NCI-H1694 treated with DMSO at 0.1 percent for 48 hours (cell line): ENCODE data around the gene AGRN.
"Not testable (repeated sequence)": the region's sequence is repeated elsewhere in the genome, so short reads cannot be mapped to it uniquely, and the experiment has no call there.

Source experiments
- DNase-seq: peaks from one replicate; lab custom pipeline; 2025; lab: John Stamatoyannopoulos, UW

AGRN gene

DNA sequence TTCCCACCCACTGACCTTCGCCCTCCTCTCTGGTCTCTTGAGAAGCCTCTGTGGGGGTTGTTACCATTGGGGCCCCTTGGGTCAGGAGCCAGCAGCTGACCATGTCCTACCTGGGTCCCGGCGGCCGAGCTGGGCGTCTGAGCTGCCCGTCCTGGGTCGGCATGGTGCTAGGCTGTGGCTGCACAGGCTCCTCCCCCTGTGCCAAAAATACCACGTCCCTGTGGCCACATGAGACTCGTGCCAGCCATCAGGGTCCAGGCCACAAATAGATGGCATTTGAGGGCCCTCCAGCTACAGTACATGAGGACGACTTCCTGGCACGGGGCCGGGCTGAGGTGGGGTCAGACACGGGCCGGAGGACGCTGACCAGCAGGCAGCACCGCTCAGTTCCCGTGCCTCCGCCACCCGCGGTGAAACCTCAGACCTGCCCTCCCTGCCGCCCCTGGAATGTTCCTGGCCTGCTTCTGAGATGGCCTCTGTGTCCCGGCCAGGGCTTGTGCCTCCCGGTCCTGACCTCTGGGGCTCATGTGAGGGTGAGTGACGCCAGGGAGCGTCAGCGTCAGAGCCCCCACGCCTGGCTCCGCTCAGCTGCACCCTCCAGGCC is 37.9 kb upstream of the AGRN start, which contains the start of gene PERM1:
Gene PERM1, minus strand, starts transcription at position 139 of the 604 bp plus-strand sequence. CDS start 1,064 bp downstream, outside the sequence.
- DNase-seq: no peak

DNA sequence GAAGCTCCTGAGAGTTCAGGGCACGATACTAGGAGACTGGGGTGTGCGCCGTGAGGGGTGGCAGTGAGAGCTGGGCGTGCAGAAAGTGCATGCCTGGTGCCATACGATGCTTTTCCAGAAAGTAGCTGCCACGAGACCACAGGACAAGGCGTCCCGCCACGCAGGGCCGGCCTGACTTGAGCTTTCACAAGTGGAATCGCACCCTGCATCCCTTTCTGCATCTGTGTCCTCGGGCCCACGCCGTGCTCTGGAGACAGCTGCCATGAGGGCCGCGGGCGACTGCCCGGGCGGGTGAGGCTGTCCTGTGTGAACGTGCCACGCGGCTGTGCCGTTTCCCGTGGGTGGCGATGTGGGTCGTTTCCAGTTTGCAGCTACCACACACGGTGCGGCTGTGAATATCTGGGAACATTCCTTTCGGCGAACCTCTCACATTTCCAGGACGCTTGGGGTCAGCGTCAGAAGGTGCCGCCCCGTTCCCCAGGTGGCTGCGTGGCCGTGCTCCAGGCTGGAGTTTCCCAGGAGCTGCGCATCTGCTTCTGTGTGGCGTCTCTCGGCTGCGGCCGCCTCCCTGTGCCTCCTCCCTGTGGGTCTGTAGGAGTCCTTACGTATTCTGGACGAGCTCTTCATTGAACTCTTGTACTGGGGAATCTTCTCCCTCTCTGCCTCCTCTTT is 37.0 kb upstream of the AGRN start:
- DNase-seq: no peak

DNA sequence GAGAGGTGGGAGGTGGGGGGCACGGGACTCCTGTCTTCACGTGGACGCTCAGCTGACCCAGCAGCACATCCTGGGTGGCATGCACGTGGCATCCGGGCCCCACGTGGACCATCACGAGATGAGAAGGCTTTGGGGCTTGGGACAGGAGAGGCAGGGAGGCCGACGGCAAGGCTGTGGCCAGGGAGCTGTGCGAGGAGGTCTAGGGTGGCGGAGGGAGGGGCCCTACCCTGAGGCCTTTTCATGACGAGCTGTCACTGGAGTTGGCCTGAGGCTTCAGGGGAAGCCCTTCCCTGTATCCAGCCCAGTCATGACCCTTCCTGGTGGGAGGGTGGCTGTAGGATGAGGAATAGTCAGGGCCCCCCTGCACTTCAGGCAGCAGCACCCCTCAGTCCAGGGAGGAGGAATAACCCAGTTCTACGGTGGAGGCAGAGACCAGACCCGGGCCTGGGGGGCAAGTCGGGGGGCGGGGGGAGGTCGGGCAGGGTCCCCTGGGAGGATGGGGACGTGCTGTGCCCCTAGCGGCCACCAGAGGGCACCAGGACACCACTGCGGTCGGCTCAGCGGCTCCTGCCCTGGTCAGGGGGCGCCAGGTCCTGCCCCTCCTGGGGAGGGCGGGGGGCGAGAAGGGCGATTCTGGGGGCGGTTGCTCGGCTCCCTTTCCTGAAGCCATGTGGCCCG is 36.0 kb upstream of the AGRN start:
- DNase-seq: peak; percentile 20

DNA sequence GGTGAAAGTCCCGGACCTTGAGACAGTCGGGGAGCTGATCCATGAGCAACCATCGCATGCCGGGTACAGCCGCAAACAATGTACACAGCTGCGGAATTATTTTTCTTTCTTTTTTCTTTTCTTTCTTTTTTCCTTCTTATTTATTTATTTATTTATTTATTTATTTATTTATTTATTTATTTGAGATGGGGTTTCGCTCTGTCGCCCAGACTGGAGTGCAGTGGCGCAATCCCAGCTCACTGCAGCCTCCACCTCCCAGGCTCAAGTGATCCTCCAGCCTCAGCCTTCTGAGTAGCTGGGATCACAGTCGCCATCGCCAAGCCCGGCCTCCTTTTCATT is 35.5 kb upstream of the AGRN start:
- DNase-seq: no peak

DNA sequence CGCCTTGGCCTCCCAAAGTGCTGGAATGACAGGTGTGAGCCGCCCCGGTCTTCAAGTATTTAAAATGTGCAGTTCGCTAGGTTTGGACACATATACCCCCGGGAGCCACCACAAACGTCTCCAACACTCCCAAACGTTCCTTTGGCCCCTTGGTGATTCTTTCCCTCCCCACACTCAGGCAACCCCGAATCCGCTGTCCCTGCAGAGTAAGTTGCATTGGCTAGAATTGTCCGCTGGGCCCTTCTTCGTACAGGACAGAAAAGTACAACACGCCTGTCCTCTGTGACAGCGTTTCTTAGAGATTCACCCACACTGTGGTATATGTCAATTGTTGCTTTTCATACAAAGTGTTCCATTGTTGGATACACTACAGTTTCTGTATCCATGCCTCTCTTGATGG is 34.8 kb upstream of the AGRN start:
- DNase-seq: no peak

DNA sequence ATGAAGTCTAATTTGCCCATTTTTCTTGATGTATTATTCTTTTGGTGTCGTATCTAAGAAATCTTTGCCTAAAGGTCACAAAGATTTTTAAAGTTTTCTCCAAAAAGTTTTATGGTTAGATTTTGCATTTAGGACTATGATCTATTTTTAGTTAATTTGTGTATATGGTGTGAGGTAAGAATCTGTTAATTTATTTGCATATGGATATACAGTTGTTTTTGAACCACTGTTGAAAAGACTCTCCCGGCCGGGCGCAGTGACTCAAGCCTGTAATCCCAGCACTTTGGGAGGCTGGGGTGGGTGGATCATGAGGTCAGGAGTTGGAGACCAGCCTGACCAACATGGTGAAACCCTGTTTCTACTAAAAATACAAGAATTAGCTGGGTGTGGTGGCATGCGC is 31.9 kb upstream of the AGRN start:
- DNase-seq: not testable (repeated sequence)

DNA sequence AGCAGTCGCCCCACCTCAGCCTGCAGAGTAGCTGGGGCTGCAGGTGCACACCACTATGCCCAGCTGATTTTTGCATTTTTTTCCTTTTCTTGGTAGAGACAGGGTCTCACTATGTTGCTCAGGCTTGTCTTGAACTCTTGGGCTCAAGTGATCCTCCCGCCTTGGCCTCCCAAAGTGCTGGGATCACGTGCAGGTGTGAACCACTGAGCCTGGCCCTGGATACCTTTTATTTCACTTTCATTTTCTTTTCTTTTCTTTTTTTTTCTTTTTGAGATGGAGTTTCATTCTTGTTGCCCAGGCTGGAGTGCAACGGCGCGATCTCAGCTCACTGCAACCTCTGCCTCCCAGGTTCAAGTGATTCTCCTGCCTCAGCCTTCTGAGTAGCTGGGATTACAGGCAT is 28.6 kb upstream of the AGRN start:
- DNase-seq: not testable (repeated sequence)

DNA sequence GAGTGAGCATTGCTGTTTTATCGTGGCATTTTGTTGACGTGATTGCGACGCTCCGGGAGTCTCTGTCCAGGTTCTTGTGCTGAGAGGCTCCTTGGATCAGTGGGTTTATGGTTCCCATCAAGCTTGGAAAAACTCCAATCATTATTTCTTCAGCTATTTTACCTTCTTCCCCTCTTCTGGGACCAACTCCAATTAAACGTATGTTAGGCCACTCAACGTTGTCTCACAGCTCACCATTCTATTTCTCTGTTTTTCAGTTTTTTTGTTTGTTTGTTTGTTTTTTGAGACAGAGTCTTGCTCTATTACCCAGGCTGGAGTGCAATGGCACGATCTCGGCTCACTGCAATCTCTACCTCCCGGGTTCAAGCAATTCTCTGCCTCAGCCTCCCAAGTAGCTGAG is 28.0 kb upstream of the AGRN start:
- no peak for DNase-seq

DNA sequence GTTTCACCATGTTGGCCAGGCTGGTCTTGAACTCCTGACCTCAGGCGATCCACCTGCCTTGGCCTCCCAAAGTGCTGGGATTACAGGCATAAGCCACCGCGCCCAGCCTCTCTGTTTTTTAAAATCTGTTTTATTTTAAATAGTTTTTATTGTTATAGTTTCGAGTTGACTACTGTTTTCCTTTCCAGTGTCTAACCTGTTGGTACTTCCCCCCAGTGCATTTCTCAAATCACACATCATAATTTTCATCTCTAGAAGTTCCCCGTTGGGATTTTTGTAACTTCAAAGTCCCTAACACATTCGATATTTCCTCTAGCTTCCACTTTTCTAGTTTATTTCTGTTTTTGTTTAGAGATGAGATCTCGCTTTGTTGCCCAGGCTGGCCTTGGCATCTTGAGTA is 27.6 kb upstream of the AGRN start:
- no peak for DNase-seq

DNA sequence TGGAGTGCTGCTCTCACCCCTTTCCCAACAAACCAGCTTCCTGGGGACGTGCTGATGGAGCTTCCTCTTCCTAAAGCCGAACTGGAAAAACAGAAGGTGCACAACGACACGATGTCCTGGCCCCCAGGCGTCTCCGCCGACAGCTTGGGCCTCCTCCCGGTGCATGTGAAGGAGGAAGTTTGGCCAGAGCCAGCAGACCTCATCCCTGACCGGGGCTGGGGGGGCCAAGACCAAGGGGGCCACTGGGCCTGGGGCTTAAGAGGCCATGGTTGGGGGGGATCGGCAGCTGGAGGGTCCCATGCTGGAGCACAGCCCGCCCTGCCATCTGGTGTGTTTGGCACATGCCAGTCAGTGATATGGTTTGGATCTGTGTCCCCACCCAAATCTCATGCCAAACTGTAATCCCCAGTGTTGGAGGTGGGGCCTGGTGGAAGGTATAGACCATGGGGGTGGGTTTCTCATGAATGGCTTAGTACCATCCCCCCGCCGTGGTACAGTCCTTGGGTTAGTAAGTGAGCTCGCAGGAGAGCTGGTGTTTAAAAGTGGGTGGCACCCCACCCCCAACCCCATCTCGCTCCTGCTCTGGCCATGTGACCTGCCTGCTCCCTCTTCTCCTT is 26.4 kb upstream of the AGRN start:
- DNase-seq: no peak

DNA sequence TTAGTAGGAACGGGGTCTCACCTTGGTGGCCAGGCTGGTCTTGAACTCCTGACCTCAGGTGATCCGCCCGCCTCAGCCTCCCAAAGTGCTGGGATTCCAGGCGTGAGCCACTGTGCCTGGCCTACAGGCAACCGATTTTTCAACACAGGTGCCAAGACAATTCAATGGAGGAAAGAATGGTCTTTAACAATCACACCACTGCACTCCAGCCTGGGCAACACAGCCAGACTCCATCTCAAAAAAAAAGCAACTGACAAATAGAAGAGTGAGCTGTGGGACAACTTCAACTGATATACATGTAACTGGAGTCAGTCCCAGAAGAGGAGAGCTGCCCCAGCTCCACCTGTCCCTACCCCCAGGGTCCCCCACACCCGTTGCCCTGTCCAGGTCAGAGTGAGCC is 25.4 kb upstream of the AGRN start:
- not testable (repeated sequence) for DNase-seq

DNA sequence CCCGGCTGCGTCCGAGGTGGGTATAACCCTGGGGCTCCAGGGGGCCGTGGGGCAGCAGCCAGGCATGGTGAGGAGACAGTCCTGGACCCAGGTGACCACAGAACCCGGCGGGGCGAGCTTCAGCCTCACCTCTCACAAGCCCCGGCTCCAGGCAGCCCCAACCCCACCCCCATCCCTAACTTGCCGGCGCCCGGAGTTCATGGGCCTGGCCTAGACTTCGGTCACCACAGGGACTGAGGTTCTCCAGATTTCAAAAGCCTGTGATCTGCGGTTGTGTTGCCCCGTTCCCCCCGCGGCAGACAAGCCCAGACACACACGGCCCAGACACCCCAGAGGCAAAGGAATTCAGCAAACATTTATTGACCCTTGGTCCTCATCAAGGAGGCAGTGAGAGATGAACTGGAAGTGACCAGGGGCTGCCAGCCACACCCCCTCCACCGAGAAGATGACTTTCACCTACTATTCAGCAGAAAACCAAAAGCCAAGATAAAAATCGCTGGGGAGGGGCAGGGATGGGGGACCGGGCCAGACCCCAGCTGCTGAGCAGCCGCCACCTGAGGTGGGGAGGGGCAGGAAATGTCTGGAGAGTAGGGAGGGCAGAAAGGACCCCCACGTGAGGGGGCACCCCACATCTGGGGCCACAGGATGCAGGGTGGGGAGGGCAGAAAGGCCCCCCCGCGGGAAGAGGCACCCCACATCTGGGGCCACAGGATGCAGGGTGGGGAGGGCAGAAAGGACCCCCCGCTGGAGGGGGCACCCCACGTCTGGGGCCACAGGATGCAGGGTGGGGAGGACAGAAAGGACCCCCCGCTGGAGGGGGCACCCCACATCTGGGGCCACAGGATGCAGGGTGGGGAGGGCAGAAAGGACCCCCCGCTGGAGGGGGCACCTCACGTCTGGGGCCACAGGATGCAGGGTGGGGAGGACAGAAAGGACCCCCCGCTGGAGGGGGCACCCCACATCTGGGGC is 24.0 kb upstream of the AGRN start:
- no peak for DNase-seq

DNA sequence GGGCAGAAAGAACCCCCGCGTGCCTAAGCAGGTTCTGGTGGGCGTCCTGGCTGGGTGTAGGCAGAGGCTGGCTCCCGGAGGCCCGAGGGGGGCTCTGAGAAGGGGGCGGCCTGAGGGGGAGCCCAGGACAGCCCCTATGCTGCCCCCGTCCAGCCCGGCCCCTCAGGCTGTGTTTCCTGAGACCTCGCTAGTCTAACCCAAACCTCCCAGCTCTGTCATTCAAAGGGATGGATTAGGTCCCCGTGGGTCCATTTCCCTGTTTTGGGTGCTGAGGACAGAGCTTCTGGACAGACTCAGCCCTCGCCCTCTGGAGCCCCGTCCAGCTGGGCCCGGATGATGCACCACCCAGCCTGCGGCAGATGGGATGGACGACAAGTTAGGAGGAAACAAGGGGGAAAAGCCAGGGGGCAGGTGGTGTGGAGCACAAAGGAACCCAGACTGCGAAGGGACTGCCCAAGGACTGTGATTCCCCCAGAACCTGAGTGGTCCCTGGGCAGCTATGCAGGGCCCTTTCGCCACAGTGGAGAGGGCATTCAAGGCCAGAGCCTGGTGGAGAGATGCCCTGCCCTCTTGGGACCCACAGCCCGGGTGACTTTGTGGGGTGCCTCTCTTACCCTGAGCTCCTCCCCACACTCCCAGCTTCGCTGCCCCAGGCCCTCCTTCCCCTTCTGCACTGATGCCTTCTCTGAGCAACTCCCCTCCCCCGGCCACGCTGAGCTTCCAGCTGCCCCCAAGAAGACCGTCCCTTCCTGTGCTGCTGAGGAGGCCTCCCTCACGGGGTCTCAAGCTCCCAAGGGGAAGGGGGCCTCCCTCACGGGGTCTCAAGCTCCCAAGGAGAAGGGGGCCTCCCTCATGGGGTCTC is 22.8 kb upstream of the AGRN start:
- no peak for DNase-seq

DNA sequence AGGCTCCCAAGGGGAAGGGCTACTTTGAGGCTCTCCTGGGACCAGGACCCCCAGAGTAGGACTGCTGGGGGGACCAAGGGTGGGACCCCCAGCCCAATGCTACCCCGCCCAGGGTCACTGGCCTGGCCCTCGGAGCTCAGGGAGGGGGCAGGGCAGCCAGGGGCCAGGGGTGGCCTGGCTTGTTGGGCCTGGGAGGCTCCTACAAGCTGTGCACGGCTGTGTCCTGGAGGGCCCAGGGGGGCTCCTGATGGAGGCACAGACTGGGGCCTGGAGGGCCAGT is 22.3 kb upstream of the AGRN start:
- no peak for DNase-seq

DNA sequence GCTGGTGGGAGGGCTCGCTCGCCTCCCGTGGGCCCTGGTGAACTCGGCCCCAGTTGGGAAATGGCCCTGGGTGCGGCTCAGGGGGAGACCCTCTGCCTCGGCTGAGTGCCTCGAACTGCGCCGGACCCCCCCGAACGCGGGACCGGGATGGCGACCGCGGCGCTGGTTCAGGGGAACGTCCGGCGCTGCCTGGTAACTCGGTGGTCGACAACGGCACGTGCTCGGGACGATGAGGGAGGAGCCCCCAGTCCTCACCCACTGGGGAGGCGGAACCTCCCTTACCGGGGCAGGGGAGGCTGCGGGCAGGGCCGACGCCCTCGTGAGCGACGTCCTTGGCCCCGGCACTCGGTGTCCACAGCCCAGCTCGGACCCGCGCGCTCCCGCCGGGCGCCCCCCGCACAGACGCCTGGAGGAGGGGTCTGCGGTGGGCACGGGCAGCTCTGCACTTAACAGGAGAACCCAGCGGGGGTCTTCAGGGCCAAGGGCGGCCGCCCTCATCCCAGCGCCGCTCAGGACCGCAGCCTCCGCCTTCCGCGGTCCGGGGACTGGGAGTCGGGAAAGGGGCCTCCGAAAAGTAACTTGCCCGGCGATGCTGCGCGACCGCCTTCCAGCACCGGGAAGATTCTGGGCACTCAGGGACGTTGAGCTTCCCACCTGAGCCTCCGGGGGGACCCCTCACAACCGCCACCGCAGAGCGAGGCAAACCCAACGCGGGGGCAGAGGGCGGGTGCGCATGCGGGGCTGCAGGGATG is 21.8 kb upstream of the AGRN start:
- no peak for DNase-seq

DNA sequence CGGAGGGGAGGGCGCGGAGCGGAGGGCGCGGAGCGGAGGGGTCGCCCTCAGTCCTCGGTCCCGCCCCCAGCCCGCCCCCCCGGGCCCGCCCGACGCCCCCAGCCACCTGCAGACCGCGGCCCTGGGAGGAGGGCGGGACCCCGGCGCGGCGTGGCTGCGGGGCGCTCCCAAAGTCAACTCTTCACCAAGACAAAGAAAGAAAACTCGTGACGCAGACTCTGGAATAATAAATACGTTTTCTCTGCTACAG is 21.2 kb upstream of the AGRN start:
- DNase-seq: no peak

DNA sequence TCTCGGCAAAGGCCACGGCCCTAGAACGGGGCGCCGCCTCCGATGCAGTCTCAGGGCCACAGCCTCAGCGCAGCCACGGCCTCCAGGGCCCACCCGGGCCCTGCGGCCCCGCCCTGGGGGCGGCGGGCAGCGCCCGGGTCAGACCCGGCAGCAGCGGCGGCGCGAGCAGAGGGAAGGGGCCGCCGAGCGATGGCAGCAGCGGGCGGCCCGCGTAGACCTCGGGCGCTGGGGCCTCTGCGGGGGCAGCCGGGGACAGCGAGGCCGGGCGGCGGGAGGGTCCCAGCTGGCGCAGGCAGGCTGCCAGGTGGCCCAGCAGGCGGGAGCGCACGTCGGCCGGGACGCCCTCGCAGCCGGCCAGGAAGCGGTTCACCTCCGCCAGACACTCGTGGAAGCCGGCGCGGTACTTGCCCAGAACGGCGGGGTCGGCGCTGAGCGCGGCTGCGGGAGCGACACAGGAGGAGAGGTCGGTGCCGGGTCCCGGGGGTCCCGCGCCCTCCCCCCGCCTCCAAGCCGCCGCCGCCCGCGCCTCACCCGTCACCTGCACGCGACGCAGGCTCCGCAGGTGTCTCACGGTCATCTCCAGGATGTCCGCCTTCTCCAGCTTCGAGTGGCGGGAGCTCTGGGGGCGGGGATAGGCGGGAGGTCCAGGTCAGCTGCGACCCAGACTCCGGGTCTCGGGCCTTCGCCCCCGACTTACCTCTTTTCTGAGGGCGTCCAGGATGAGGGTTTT is 20.8 kb upstream of the AGRN start:
- no peak for DNase-seq

DNA sequence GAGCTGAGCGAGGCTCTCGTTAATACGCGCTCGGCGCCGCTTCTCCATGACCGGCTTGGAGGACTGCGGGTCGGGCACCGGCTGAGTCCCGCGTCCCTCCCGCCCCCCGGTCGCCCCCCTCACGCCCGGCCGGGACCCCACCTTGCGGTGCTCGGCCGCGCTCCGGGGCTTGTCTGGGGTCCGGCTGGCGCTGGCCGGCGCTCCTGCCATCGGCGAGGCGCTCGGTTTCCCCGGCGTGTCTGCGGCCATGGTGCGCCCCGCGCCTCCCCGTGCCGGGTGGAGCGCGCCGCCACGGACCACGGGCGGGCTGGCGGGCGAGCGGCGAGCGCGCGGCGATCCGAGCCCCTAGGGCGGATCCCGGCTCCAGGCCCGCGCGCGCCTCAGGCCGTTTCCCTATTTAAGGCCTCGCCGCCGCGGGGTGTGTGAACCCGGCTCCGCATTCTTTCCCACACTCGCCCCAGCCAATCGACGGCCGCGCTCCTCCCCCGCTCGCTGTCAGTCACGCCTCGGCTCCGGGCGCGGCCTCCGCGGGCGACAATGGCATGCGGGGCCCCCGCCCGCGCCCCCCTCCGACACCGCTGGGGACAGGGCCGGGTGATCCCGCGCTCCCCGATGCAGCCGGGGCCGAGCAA is 20.1 kb upstream of the AGRN start, which contains the start of gene HES4:
Gene HES4, minus strand, starts transcription at position 373 of the 632 bp plus-strand sequence. Its CDS starts 124 bp downstream, at position 249.
- peak; percentile 71 for DNase-seq

DNA sequence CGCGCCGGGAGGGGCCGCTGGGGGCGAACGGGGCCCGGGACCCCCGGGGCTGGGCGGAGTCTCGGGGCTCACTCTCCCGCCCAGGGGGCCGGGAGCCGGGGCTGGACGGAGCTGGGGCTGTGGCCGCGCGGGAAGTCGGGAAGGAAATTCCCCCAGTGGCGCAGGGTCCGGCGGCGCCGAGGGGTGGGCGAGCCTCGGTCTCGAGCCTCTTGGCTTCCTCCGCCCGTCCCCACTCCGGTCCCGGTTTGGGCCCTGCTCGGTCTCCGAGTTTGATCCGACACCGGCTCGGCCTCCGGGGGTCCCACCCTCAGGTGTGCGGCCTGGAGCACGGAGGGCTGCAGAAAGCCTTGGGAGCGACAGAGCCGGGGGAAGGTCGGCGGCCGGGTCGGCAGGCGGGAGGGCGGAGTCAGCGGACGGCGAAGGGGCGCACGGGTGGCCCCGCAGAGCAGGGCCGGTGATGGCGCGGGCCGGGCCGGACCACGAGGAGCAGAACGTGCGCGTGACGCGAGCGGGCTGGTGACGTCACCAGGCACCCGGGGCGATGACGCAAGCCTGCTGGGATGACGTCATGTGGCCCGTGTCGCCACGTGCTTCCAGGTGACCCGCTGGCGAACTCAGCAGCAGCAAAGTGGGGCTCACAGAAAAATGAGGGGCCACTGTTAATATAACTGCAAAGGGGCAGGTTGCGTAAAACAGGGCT is 19.4 kb upstream of the AGRN start:
- DNase-seq: peak; percentile 53
